Measurements from ENCODE around the gene JAK1. TPM values are rescaled to one million over a fixed set of nuclear protein-coding genes. Genes with fewer than 3 reads are reported as not detected.
"Not testable (repeated sequence)": the region's sequence is repeated elsewhere in the genome, so short reads cannot be mapped to it uniquely, and the experiment has no call there.

Gene JAK1
- total RNA-seq, 1 experiment from 2014 or later, result 138 TPM

DNA sequence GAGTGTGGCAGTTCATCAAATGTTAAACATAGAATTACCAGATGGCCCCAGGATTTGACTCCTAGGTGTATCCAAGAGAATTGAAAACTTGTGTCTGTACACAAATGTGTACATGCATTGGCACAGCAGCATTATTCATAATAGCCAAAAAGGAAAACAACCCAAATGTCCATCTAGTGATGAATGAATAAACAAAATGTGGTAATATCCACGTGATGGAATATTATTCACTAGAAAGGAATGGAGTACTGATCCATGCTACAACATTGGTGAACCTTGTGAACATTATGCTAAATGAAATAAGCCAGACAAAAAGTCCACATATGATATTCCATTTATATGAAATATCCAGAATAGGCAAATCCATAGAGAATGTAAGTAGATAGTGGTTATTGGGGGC lies 143.7 kb downstream of the JAK1 start:
- no peaks in the 10 kb centered on the region for H3K9me3 ChIP-seq (ENCODE audit: control insufficient read depth, insufficient read depth, low read depth, low read length)
- H3K4me3 ChIP-seq (ENCODE audit: low read depth in 2 of 2, low read length in 2 of 2), result no peak overlapping the region
- H3K4me1 ChIP-seq (ENCODE audit: control insufficient read depth, insufficient read depth, low read length), result no peaks in the 10 kb centered on the region
- in situ Hi-C loops (cut with HindIII; ENCODE audit: low pct_unique_long_range_greater_than_20kb, low sequenced_read_pairs), result loop anchor here (25.0 kb wide), 1 partner anchor 110 kb away; no protein-coding TSS in a partner anchor
- DNase-seq (ENCODE audit: low read depth, low spot score) (peak; percentile 30), ATAC-seq (no peak)
- H3K27me3 ChIP-seq (ENCODE audit: control insufficient read depth, insufficient read depth, low read length), result no peaks in the 10 kb centered on the region
- intact Hi-C loops (cut with micrococcal nuclease; ENCODE audit: unreplicated experiment), result no loop called here
- BruUV-seq (replicated peaks), result no TSS peak
- no peak overlapping the region for H3K27ac ChIP-seq (ENCODE audit: low read length)
- POLR2A ChIA-PET, result no interaction called here
- no peaks in the 10 kb centered on the region for H3K36me3 ChIP-seq (ENCODE audit: control insufficient read depth, insufficient read depth, low read length)
- CTCF ChIA-PET, result no interaction called here
- TF ChIP-seq SIN3A (IDR thresholded peaks at IDR 0.05; ENCODE audit: borderline replicate concordance, insufficient read depth, low read depth, low read length) (no peak), POLR2AphosphoS5 (IDR thresholded peaks at IDR 0.05; ENCODE audit: low read depth, low read length) (no peak)

DNA sequence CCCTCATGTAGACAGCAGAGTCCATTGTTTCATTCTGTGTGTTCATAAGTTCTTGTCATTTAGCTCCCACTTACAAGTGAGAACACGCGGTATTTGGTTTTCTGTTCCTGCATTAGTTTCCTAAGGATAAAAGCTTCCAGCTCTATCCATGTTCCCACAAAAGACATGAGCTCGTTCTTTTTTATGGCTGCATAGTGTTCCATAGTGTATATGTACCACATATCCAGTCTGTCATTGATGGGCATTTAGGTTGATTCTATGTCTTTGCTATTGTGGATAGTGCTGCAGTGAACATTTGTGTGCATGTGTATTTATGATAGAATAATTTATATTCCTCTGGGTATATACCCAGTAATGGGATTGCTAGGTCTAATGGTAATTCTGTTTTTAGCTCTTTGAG lies 145.8 kb downstream of the JAK1 start:
- H3K4me3 ChIP-seq (ENCODE audit: low read depth in 2 of 2, low read length in 2 of 2); DNase-seq (ENCODE audit: low read depth, low spot score); POLR2A ChIA-PET; H3K27ac ChIP-seq (ENCODE audit: low read length); ATAC-seq; H3K36me3 ChIP-seq (ENCODE audit: control insufficient read depth, insufficient read depth, low read length); H3K27me3 ChIP-seq (ENCODE audit: control insufficient read depth, insufficient read depth, low read length); H3K9me3 ChIP-seq (ENCODE audit: control insufficient read depth, insufficient read depth, low read depth, low read length); BruUV-seq (replicated peaks); intact Hi-C loops (cut with micrococcal nuclease; ENCODE audit: unreplicated experiment); CTCF ChIA-PET; H3K4me1 ChIP-seq (ENCODE audit: control insufficient read depth, insufficient read depth, low read length): not testable (repeated sequence)
- in situ Hi-C loops (cut with HindIII; ENCODE audit: low pct_unique_long_range_greater_than_20kb, low sequenced_read_pairs), result loop anchor here (25.0 kb wide), 1 partner anchor 108 kb away; no protein-coding TSS in a partner anchor

DNA sequence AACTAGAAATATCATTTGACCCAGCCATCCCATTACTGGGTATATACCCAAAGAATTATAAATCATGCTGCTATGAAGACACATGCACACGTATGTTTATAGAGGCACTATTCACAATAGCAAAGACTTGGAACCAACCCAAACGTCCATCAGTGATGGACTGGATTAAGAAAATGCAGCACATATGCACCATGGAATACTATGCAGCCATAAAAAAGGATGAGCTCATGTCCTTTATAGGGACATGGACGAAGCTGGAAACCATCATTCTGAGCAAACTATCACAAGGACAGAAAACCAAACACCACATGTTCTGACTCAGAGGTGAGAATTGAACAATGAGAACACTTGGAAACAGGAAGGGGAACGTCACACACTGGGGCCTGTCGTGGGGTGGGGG lies 149.0 kb downstream of the JAK1 start:
- in situ Hi-C loops (cut with HindIII; ENCODE audit: low pct_unique_long_range_greater_than_20kb, low sequenced_read_pairs), result loop anchor here (25.0 kb wide), 1 partner anchor 105 kb away; no protein-coding TSS in a partner anchor
- DNase-seq (ENCODE audit: low read depth, low spot score); H3K4me1 ChIP-seq (ENCODE audit: control insufficient read depth, insufficient read depth, low read length); POLR2A ChIA-PET; intact Hi-C loops (cut with micrococcal nuclease; ENCODE audit: unreplicated experiment); H3K27ac ChIP-seq (ENCODE audit: low read length); ATAC-seq; H3K36me3 ChIP-seq (ENCODE audit: control insufficient read depth, insufficient read depth, low read length); CTCF ChIA-PET; H3K27me3 ChIP-seq (ENCODE audit: control insufficient read depth, insufficient read depth, low read length); H3K9me3 ChIP-seq (ENCODE audit: control insufficient read depth, insufficient read depth, low read depth, low read length); H3K4me3 ChIP-seq (ENCODE audit: low read depth in 2 of 2, low read length in 2 of 2); BruUV-seq (replicated peaks): not testable (repeated sequence)

DNA sequence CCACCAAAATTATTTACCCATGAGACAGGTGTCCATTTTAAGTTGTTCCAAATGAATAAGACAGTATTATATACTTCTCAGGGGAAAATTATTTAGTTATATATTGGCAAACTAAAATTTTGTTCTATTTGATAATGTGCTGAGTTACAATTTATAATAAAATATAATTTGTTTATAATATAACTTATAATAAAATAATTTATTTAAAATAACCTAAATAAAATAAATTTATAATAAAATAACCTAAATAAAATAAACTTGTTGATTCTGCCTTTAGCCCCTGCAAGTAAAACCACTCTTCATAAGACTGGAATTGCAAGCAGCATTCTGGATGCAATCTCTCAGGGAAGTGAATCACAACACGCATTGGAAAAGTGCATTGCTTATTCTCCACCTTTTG lies 151.9 kb downstream of the JAK1 start:
- no peak for TF ChIP-seq TCF7L2 (IDR thresholded peaks at IDR 0.05; ENCODE audit: low read depth, low read length)
- no peak for TF ChIP-seq SIN3A (IDR thresholded peaks at IDR 0.05; ENCODE audit: borderline replicate concordance, insufficient read depth, low read depth, low read length)
- no peak for TF ChIP-seq POLR2AphosphoS5 (IDR thresholded peaks at IDR 0.05; ENCODE audit: low read depth, low read length)
- TF ChIP-seq, protein P1, sequence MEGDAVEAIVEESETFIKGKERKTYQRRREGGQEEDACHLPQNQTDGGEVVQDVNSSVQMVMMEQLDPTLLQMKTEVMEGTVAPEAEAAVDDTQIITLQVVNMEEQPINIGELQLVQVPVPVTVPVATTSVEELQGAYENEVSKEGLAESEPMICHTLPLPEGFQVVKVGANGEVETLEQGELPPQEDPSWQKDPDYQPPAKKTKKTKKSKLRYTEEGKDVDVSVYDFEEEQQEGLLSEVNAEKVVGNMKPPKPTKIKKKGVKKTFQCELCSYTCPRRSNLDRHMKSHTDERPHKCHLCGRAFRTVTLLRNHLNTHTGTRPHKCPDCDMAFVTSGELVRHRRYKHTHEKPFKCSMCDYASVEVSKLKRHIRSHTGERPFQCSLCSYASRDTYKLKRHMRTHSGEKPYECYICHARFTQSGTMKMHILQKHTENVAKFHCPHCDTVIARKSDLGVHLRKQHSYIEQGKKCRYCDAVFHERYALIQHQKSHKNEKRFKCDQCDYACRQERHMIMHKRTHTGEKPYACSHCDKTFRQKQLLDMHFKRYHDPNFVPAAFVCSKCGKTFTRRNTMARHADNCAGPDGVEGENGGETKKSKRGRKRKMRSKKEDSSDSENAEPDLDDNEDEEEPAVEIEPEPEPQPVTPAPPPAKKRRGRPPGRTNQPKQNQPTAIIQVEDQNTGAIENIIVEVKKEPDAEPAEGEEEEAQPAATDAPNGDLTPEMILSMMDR (IDR thresholded peaks at IDR 0.05), result no peak
- TF ChIP-seq, protein P2, sequence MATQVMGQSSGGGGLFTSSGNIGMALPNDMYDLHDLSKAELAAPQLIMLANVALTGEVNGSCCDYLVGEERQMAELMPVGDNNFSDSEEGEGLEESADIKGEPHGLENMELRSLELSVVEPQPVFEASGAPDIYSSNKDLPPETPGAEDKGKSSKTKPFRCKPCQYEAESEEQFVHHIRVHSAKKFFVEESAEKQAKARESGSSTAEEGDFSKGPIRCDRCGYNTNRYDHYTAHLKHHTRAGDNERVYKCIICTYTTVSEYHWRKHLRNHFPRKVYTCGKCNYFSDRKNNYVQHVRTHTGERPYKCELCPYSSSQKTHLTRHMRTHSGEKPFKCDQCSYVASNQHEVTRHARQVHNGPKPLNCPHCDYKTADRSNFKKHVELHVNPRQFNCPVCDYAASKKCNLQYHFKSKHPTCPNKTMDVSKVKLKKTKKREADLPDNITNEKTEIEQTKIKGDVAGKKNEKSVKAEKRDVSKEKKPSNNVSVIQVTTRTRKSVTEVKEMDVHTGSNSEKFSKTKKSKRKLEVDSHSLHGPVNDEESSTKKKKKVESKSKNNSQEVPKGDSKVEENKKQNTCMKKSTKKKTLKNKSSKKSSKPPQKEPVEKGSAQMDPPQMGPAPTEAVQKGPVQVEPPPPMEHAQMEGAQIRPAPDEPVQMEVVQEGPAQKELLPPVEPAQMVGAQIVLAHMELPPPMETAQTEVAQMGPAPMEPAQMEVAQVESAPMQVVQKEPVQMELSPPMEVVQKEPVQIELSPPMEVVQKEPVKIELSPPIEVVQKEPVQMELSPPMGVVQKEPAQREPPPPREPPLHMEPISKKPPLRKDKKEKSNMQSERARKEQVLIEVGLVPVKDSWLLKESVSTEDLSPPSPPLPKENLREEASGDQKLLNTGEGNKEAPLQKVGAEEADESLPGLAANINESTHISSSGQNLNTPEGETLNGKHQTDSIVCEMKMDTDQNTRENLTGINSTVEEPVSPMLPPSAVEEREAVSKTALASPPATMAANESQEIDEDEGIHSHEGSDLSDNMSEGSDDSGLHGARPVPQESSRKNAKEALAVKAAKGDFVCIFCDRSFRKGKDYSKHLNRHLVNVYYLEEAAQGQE (IDR thresholded peaks at IDR 0.05; ENCODE audit: insufficient read depth in 1 of 2, low read depth in 2 of 2, low read length in 1 of 2), result no peak
- in situ Hi-C loops (cut with HindIII; ENCODE audit: low pct_unique_long_range_greater_than_20kb, low sequenced_read_pairs), result loop anchor here (25.0 kb wide), 1 partner anchor 102 kb away; no protein-coding TSS in a partner anchor

More for the DNA sequence above, 151.9 kb downstream of the JAK1 start:
- Histone ChIP-seq H3K4me1 (ENCODE audit: control insufficient read depth, insufficient read depth, low read length) (no peaks in the 10 kb centered on the region), H3K27me3 (ENCODE audit: control insufficient read depth, insufficient read depth, low read length) (no peaks in the 10 kb centered on the region), H3K36me3 (ENCODE audit: control insufficient read depth, insufficient read depth, low read length) (no peaks in the 10 kb centered on the region), H3K4me3 (ENCODE audit: low read depth in 2 of 2, low read length in 2 of 2) (no peak overlapping the region), H3K27ac (ENCODE audit: low read length) (no peak overlapping the region), H3K9me3 (ENCODE audit: control insufficient read depth, insufficient read depth, low read depth, low read length) (no peaks in the 10 kb centered on the region)
- ATAC-seq (no peak), DNase-seq (ENCODE audit: low read depth, low spot score) (no peak)
- ChIA-PET POLR2A (no interaction called here), CTCF (no interaction called here)
- intact Hi-C loops (cut with micrococcal nuclease; ENCODE audit: unreplicated experiment), result no loop called here
- no TSS peak for BruUV-seq (replicated peaks)

Measured in Panc1 (cell line).